Measurements from ENCODE around the gene CSF2RB.

- no peak for TF ChIP-seq CTCF (IDR thresholded peaks at IDR 0.05; ENCODE audit: low read depth, low read length)
- no peak for TF ChIP-seq POLR2A (IDR thresholded peaks at IDR 0.05; ENCODE audit: extremely low read depth, insufficient read length)
These were observed 41.3 kb upstream of the CSF2RB start for GRCh38 chr22:36872084-36872483.
